Measurements from ENCODE around the gene GARNL3.

DNA sequence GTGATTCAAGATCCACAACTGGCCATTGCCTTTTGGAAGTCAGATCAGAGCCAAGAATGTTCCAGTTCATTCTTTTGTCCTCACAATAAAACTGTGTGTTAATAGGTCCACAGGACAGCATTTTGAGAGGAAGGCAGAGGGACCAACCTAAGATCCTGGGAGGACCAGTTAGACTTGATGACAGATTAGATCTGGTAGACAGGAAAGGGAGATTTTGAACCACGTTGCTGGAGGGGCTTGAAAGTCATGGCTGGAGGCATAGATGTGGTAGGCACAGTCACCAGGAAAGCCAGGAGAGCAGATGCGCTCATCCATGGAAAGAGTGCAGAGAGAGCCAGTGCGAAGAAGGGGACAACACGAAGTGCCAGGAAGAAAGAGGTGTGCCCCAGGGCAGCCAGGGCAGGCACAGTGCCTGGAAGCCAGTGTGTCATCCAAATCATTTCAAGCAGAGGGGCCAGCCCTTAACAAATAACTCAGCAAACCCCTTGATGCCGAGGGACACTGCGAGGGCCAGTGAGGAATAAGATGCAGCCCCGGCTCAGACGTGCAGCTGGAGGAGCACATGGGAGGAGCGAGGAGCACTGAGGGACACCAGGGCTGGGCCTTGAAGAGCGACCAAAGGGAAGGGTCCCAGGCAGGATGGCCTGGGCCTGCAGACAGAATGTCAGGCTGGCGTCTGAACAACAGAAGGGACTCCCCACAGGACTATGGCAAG lies 119.6 kb downstream of the GARNL3 start:
- TF ChIP-seq ZBTB2 (CRISPR knock-in tag; IDR thresholded peaks at IDR 0.05; ENCODE audit: low read depth) (no peak), POLR2A (IDR thresholded peaks at IDR 0.05; ENCODE audit: insufficient read depth in 1 of 2, low read depth in 2 of 2, low read length in 2 of 2) (no peak), SP4 (CRISPR knock-in tag; IDR thresholded peaks at IDR 0.05) (no peak), PRDM10 (CRISPR knock-in tag; IDR thresholded peaks at IDR 0.05; ENCODE audit: low read depth) (no peak), HCFC1 (IDR thresholded peaks at IDR 0.05; ENCODE audit: low read depth, low read length) (no peak)
- TF ChIP-seq, protein P1, sequence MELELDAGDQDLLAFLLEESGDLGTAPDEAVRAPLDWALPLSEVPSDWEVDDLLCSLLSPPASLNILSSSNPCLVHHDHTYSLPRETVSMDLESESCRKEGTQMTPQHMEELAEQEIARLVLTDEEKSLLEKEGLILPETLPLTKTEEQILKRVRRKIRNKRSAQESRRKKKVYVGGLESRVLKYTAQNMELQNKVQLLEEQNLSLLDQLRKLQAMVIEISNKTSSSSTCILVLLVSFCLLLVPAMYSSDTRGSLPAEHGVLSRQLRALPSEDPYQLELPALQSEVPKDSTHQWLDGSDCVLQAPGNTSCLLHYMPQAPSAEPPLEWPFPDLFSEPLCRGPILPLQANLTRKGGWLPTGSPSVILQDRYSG (CRISPR knock-in tag; IDR thresholded peaks at IDR 0.05): no peak
